KG1 (cell line): ENCODE results near the gene TRABD2B.

Source experiments
- DNase-seq: peaks from one replicate; lab custom pipeline; 2025; lab: John Stamatoyannopoulos, UW

TRABD2B gene

DNA sequence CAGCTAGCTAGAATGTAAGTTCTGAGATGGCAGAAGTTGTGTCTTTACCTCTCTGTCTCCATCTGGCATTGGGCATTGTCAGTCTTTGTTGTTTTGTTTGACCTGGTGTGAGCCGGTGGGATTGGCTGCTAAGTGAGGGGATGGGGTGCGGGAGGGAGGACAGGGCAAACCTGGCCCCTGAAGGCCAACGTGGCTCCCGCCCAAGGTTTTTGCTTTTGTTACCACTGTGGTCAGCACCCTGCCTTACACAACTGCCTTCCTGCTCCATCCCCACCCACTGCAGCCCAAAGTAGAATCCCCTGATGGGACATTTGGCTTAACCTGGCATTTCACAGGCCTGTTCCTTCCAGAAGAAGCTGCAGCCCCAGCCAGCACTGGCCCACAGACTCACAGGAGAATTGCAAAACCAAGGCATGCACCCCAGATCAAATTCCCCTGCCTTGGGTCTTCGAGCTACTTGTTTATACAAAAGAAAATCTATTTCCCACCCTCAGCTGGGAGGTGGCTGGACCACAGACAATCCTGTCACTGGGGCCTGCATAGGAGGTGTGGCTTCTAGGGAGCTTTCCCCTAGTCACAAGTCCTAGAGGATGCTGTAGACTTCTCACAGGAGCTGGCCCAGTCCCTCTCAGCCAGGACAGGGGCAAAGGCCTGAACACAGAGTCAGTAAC is 147.5 kb downstream of the TRABD2B start:
- no peak for DNase-seq

- no peak for DNase-seq
Observed at GRCh38 chr1:47849005-47849521, 148.1 kb downstream of the TRABD2B start.

DNA sequence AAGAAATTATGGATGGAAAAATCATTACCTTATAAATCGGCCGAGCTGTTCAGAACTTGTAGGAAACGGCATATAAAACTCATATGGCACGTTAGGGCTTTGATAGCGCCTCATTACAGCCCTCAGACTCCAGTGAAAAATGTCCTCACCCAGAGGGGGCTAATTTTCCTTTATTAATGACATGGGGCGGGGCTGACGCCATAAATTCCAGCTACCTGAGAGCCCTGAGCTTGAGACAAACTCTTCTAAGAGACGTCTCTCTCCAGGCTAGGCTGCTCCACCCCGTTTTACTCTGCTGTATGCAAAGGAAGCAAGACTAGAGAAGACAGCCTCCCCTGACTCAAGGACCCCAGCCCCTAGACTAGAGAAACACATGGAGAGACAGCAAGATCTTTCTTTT is 149.4 kb downstream of the TRABD2B start:
- no peak for DNase-seq

DNA sequence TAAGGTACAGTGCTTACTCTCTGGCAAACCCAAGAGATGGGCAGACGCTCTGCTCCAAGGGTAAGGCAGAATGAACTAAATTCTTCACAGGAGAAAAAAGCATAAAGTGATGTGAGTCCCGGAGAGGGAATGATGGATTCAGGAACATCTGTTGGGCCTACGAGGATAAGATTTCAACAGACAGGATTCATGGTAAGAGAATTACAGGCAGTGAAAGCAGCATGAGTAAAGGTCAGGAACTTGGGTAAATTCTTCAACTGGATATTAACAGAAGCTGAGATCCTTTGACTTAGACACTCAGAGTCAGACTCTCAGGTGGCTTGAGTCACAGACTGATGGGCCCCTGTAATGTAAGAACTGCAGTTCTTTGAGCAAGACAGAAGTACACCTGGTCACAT is 152.6 kb downstream of the TRABD2B start:
- DNase-seq, result no peak

- no peak for DNase-seq
Observed at GRCh38 chr1:47843781-47844557, 153.2 kb downstream of the TRABD2B start.

DNA sequence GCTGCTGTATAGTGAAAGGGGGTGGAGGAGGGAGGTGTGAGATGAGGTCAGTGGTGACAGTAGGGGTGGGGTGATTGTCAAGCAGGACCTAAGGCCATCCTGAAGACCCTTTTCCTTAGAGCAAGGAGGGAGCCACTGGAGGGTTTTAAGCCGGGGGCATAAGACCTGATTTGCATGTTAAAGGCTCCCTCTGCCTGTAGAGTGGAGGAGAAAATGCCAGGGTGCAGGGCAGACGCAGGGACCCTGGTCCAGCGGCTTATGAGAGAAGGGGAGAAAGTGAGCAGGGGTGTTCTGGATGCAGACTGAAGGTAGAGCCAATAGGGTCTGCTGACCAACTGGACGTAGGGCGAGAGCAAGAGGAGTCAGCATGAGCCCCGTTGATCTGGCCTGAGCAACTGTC is 154.1 kb downstream of the TRABD2B start:
- no peak for DNase-seq

- DNase-seq, result no peak
Observed at GRCh38 chr1:47842228-47842919, 154.8 kb downstream of the TRABD2B start.

DNA sequence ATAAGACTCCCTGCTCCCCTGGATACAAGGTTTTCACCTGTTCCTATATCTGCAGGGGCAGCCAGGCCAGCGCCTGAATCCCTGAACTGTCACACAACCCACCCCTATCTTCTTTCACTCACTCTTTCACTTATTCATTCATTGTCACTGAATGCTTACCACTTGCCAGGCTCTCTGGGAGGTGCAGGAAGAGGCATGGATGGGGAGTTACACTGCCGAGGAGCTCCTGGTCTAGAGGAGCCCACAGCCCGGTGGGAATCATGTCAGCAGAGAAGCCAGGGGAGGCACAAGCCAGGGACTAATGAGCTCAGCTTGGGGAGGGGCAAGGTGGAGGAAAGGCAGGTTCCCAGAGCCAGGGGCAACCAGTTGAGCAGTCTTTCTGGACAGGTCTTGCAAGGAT is 155.8 kb downstream of the TRABD2B start:
- DNase-seq, result no peak

GRCh38 chr1:47840393-47841190 is 156.6 kb downstream of the TRABD2B start:
- DNase-seq, result no peak

DNA sequence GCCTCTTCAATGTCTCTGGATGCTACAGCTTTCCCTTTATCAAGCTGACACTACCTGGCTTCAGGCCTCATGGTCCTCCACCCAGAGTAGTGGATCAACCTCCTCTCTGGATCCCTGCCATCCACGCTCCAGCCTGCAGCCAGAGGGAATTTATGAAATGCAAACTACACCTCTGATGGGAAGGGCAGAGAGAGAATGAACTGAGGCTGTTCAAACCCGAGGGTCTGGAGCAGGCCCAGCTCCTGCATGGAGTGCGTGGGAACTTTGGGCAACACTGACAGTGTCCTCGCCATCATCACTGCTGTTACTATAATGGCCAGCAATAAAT is 157.8 kb downstream of the TRABD2B start:
- no peak for DNase-seq

DNA sequence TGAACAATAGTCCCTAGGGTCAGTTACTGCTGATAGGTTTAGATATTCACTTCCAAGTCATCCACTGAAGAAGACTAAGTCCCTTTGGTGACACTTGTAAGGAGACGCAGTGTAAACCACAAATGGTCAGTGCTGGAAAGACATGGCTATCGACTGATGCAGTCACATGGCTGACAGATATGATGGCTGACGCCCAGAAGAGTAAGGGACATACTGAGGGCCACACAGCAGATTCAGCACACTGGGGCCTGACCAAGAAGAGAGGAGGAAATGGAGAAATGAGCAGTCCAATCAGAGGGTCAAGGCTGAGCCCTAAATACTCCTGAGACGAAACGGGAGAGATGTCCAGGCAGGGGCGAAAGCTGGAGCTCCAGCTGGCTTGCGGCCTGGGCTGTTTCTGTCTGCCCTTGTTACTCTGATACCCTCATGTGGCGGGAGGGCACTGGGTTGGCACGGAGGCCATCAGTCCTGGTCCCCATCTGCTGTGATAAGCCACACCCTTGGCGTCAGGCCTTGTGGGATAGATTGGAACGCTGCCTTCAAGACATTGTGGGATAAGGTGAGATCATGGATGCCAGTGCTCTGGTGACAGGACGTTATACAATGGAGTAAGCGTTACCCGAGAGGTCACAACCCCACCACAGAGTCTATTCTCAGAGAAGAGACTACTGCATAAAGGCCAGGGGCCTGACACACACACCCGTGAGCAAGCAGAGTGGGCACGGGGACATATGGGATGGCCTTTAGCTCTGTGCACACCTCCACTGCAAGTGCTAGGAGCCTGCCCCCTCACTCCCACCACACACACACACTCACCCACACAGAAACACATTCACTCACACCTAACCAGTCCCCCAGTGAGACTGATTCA is 158.4 kb downstream of the TRABD2B start:
- DNase-seq, result no peak

DNA sequence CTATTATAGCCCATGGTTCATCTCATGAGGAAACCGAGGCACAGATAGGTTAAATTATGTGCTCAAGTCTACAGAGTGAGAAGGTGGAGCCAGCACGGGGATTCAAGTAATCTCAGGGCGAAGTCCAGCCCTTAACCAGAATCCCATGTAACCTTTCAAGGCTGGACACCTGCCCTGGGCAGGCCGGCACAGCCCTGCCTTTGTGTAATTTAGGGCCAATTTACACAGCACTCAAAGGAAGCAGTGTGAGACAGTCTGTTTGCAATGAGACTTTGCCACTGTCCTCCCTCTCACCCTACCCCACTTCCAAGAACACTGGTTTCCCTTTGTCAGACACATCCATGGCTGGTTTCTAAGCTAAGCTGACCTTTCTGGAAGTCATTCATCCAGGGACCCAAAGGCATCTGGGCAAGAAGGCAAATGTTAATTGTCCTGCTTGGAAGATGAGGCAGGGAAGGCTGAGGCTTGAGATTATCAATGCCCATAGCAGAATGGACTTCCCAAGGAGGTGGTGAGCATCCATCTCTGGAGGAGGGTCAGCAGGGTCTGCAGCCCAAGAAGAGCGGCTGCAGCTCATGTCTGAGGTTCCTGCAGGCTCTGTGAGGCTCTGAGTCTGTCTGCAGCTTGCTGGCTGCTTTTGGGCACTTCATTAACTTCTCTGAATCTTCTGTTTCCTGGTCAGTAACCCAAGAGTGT is 159.2 kb downstream of the TRABD2B start:
- no peak for DNase-seq

- DNase-seq, result no peak
Observed at GRCh38 chr1:47837056-47837830, 159.9 kb downstream of the TRABD2B start.

DNA sequence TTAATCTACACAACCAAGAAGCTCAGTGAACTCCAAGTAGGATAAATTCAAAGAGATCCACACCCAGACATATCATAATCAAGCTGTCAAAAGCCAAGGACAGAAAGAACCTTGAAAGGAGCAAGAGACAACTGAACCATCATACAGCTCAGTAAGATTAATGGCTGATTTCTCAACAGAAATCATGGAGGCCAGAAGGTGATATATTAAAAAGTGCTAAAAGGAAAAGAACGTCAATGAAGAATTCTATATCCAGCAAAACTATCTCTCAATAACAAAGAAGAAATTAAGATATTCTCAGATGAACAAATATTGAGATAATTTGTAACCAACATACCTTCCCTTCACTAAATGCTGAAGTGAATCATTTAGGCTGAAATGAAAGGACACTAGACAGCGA is 161.8 kb downstream of the TRABD2B start:
- no peak for DNase-seq

DNA sequence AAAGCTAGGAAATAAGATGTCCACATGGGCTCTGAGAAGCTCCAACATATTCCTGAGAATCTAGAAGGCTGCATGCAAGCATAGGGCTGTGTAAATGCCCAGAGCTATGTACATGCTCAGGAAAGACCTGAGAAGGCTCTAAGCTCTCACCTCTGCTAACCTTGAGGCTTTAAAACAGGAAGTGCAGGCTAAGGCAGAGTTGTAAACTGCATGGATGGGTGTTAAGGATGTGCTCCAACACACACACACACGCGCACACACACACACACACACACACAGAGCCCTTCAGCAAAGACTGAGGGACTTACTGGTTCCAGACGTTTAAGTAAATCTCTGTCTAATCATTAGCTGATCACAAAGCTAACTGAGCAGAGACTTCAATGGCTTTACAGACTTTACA is 162.9 kb downstream of the TRABD2B start:
- DNase-seq, result no peak

DNA sequence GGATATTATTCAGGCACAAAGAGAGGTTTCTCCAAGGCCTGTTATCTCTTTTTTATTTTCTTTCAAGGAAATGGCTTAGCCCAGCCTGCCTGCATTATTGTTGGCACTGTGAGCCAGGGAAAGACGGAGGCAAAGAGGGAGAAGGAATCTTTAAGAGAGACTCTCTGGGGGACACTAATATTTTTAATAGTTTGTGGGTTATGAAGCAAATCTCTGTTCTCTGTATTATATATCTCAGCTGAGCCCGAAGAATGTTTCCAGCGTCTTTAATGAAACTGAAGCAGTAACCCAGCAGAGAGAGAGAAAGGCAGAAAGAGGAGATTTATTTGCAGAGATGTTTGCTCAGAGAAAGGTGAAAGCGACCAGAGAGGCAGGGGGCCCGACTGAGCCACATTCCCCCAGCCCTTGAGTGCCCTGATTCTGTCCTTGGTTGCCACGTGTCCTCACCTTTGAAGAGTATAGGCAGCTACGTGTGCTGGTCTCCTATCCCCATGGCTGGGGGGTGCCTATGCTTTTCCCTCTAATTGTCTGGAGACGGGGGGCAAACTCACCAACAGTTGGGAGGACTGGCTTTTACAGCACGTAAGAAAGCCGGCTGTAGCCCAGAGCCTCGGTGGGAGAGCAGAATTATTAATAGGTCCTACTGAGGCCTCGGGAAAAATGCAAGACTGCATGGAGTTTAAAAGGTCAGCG is 166.4 kb downstream of the TRABD2B start:
- no peak for DNase-seq

DNA sequence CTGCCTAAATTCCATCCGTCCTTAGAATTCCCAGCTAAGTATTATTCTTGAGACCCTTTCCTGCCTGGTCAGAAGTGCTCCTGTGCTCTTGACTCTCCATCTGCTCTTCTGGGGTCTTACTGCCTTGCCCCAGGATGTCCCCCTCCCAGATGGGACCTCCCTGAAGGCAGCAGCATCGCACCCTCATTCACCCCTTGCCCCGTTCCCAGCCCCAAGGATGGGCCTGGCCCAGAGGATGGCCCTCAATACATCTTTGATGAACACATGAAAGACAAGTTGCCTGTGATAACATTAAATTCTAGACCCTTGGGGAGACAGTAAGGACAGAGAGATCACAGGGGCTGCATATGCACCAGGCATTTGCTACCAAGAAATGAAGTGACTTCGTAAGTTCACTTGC is 167.2 kb downstream of the TRABD2B start:
- no peak for DNase-seq

- no peak for DNase-seq
Observed at GRCh38 chr1:47828978-47829377, 168.2 kb downstream of the TRABD2B start.

DNA sequence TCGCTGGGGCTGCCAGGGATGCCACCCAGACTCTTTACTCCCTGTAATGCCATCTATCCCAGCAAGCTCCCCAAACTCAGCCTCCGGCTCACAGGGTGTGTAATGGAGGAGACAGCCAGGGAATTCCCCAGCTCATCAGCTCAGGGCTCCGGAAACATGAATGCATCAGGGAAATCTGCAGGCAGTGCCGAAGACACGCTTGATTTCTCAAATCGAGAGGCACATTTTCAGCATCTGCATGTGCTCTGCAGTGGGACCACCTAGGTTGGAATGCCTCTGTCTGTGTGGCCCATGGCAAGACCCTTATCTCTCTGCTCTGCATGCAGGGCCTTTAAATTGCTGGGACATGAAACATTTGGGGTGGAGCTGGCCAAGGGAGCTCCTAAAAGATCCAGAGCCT is 170.1 kb downstream of the TRABD2B start:
- no peak for DNase-seq
